Gastroesophageal sphincter (tissue), 4 donors: ENCODE measurements around the gene COQ4. TPM values are rescaled to one million over a fixed set of nuclear protein-coding genes. Genes with fewer than 3 reads are reported as not detected.
"Not testable (repeated sequence)": the region's sequence is repeated elsewhere in the genome, so short reads cannot be mapped to it uniquely, and the experiment has no call there.

Source experiments
- ATAC-seq: fragments of 150-250 bp; one replicate; pipeline ENCODE4 v1.9.1; 2016; ENCODE audit warnings: mild to moderate bottlenecking, moderate library complexity
- H3K27ac ChIP-seq, 4 donors: fragments of 200-600 bp; sonication (generic) in 3 of 4; 1 replicate in 3 of 4; 2 replicates in 1 of 4; pipeline ENCODE4 v1.5.1; 2016 to 2019
- H3K27me3 ChIP-seq: fragments of 200-600 bp; sonication (generic); one replicate; pipeline ENCODE4 v1.5.1; 2019
- H3K36me3 ChIP-seq, 2 donors: fragments of 200-600 bp; sonication (generic); one replicate each; pipeline ENCODE4 v1.5.1; 2019; ENCODE audit warnings: control low read depth in 1 of 2
- H3K4me1 ChIP-seq, 3 donors: fragments of 200-600 bp; sonication (generic); 1 replicate in 2 of 3; 2 replicates in 1 of 3; pipeline ENCODE4 v1.5.1; 2016 to 2019; ENCODE audit warnings: control low read depth in 2 of 3
- H3K4me3 ChIP-seq, 2 donors: fragments of 200-600 bp; sonication (generic); one replicate each; pipeline ENCODE4 v1.5.1; 2019; ENCODE audit warnings: mild to moderate bottlenecking in 1 of 2, moderate library complexity in 1 of 2
- H3K9me3 ChIP-seq, 3 donors: fragments of 200-600 bp; sonication (generic); one replicate each; pipeline ENCODE4 v1.5.1; 2017 to 2019; ENCODE audit warnings: control low read depth in 2 of 3
- CTCF ChIP-seq, 4 experiments: fragments of 200-600 bp in 2 of 4; fragments of 450-650 bp in 2 of 4; sonication (generic) in 1 of 4; IDR thresholded peaks; one replicate each; pipeline ENCODE4 v1.5.1; 2017 to 2019; ENCODE audit warnings: antibody characterized with exemption in 4 of 4, mild to moderate bottlenecking in 2 of 4, moderate library complexity in 2 of 4
- EP300 ChIP-seq: sonication (generic); formaldehyde crosslinking; IDR thresholded peaks from one replicate; pipeline ENCODE4 v1.6.1; 2017; ENCODE audit warnings: antibody characterized with exemption, mild to moderate bottlenecking
- POLR2A ChIP-seq, 2 donors: fragments of 450-650 bp; IDR thresholded peaks; one replicate each; pipeline ENCODE4 v1.6.1; 2017; ENCODE audit warnings: antibody characterized with exemption in 2 of 2, mild to moderate bottlenecking in 2 of 2, moderate library complexity in 1 of 2
- POLR2AphosphoS5 ChIP-seq: sonication (generic); formaldehyde crosslinking; IDR thresholded peaks from one replicate; pipeline ENCODE4 v1.6.1; 2017; ENCODE audit warnings: antibody characterized with exemption
- WGBS, 2 donors: methylation state at CpG; one replicate each; pipeline ENCODE4 v1.1.5; 2018; ENCODE audit warnings: low coverage in 1 of 2; 5-methylcytosine and 5-hydroxymethylcytosine counted together
- total RNA-seq, 4 donors: library from RNA; depleted of rRNA; stranded (reverse); fragments of >200 nt; gene quantifications; one replicate each; pipeline ENCODE4 v1.1.0, GENCODE V29; 2016

COQ4 gene
- total RNA-seq, 4 donors from 2014 or later: 25.8 to 40.5 (median 31.8) TPM

GRCh38 chr9:128276574-128277270 lies 45.9 kb upstream of the COQ4 start:
- peaks cover 0 to 19% of the 10 kb centered on the region in 2 donors for H3K36me3 ChIP-seq
- no peaks in the 10 kb centered on the region for H3K27me3 ChIP-seq
- H3K9me3 ChIP-seq: no peaks in the 10 kb centered on the region
- 1 to 3% methylated on average over 18 to 22 of the region's 23 CpGs for WGBS, 2 donors
- peaks cover 2 to 39% (median 19%) of the 10 kb centered on the region in 3 donors for H3K4me1 ChIP-seq
- H3K27ac ChIP-seq: peak overlapping the region; percentile 59 to 96 (median 89)
- TF ChIP-seq EP300 (no peak), POLR2AphosphoS5 (no peak), POLR2A (IDR thresholded peaks at IDR 0.05) (no peak), CTCF (IDR thresholded peaks at IDR 0.05) (no peak)
- peak overlapping the region; percentile 51 to 95 for H3K4me3 ChIP-seq
- ATAC-seq: peak; percentile 34

- not testable (repeated sequence) for H3K4me3 ChIP-seq, ATAC-seq, H3K9me3 ChIP-seq, H3K36me3 ChIP-seq, H3K27me3 ChIP-seq
- Histone ChIP-seq H3K27ac (peak overlapping the region in 2 of 4 donors; percentile 9 to 21), H3K4me1 (peaks cover 2 to 30% (median 15%) of the 10 kb centered on the region in 3 donors)
- WGBS, 2 donors: 45 to 74% methylated on average over 9 to 13 of the region's 22 CpGs
Observed at GRCh38 chr9:128279088-128280073, 43.3 kb upstream of the COQ4 start.

GRCh38 chr9:128280084-128280622 lies 42.5 kb upstream of the COQ4 start:
- no peaks in the 10 kb centered on the region for H3K9me3 ChIP-seq
- H3K27ac ChIP-seq: no peak overlapping the region
- peaks cover 0 to 2% of the 10 kb centered on the region in 2 donors for H3K36me3 ChIP-seq
- H3K4me1 ChIP-seq: peaks cover 2 to 22% (median 8%) of the 10 kb centered on the region in 3 donors
- ATAC-seq: no peak
- 91 to 97% methylated on average over 1 to 5 of the region's 5 CpGs for WGBS, 2 donors
- no peak for TF ChIP-seq CTCF (IDR thresholded peaks at IDR 0.05)
- no peak overlapping the region for H3K4me3 ChIP-seq
- no peaks in the 10 kb centered on the region for H3K27me3 ChIP-seq

GRCh38 chr9:128282500-128282899 lies 40.1 kb upstream of the COQ4 start:
- 87 to 91% methylated on average over 4 to 5 of the region's 6 CpGs for WGBS, 2 donors
- H3K4me1 ChIP-seq: peaks cover 0 to 16% (median under 1%) of the 10 kb centered on the region in 3 donors
- ATAC-seq: no peak
- TF ChIP-seq EP300: no peak
- no peak for TF ChIP-seq POLR2A (IDR thresholded peaks at IDR 0.05)
- no peak for TF ChIP-seq CTCF (IDR thresholded peaks at IDR 0.05)
- TF ChIP-seq POLR2AphosphoS5: no peak
- H3K9me3 ChIP-seq: no peaks in the 10 kb centered on the region
- H3K36me3 ChIP-seq: peaks cover 0 to 26% of the 10 kb centered on the region in 2 donors
- H3K27me3 ChIP-seq: no peaks in the 10 kb centered on the region
- no peak overlapping the region for H3K27ac ChIP-seq
- no peak overlapping the region for H3K4me3 ChIP-seq

GRCh38 chr9:128285033-128285784 lies 37.4 kb upstream of the COQ4 start:
- ATAC-seq: no peak
- H3K27ac ChIP-seq: no peak overlapping the region
- H3K9me3 ChIP-seq: no peaks in the 10 kb centered on the region
- no peak overlapping the region for H3K4me3 ChIP-seq
- H3K4me1 ChIP-seq: peaks cover 0 to 8% (median 0%) of the 10 kb centered on the region in 3 donors
- H3K36me3 ChIP-seq: peaks cover 0 to 52% of the 10 kb centered on the region in 2 donors
- 67 to 91% methylated on average over 1 to 9 of the region's 12 CpGs for WGBS, 2 donors
- TF ChIP-seq POLR2AphosphoS5: no peak
- no peak for TF ChIP-seq POLR2A (IDR thresholded peaks at IDR 0.05)
- no peak for TF ChIP-seq EP300
- TF ChIP-seq CTCF (IDR thresholded peaks at IDR 0.05): no peak
- H3K27me3 ChIP-seq: no peaks in the 10 kb centered on the region
